CD4-positive, CD25-positive, alpha-beta regulatory T cell (primary cell): ENCODE results near the gene COG1. TPM values are rescaled to one million over a fixed set of nuclear protein-coding genes. Genes with fewer than 3 reads are reported as not detected.
A peak's percentile ranks its signal among the peaks of the same experiment; 100 is the strongest.

ENCODE experiments used
- ATAC-seq, 2 donors: fragments of 150-1000 bp; cut with Tn5 transposase; one replicate each; pipeline ENCODE4 v1.10.0; 2021; ENCODE audit warnings: low read depth in 2 of 2, moderate number of reproducible peaks in 2 of 2, moderate library complexity in 1 of 2
- DNase-seq, 3 donors: peaks; one replicate each; pipeline versions ENCODE4 v3.0.0 to v3.0.0-alpha.2; 2012 to 2022; ENCODE audit warnings: mixed read lengths in 1 of 3
- H3K27ac ChIP-seq: one replicate; pipeline ENCODE4 v1.7.0; 2013; ENCODE audit warnings: mild to moderate bottlenecking, low read length; ENCODE audit not compliant: insufficient read depth, poor library complexity, severe bottlenecking
- H3K27me3 ChIP-seq: one replicate; pipeline ENCODE4 v1.7.0; 2013; ENCODE audit warnings: low read length; ENCODE audit not compliant: control insufficient read depth, insufficient read depth
- H3K36me3 ChIP-seq: one replicate; pipeline ENCODE4 v1.7.0; 2013; ENCODE audit warnings: mild to moderate bottlenecking, low read length, moderate library complexity; ENCODE audit not compliant: control insufficient read depth, insufficient read depth
- H3K4me1 ChIP-seq: 2 replicates; pipeline ENCODE4 v1.7.0; 2013; ENCODE audit warnings: mild to moderate bottlenecking, low read length; ENCODE audit not compliant: insufficient read depth, control insufficient read depth, poor library complexity, severe bottlenecking
- H3K4me3 ChIP-seq: one replicate; pipeline ENCODE4 v1.7.0; 2013; ENCODE audit warnings: low read depth, mild to moderate bottlenecking, low read length, moderate library complexity
- H3K9me3 ChIP-seq, 2 experiments: 1 replicate in 1 of 2; 2 replicates in 1 of 2; pipeline ENCODE4 v1.7.0; 2013; ENCODE audit warnings: low read length in 2 of 2, mild to moderate bottlenecking in 1 of 2, moderate library complexity in 1 of 2; ENCODE audit not compliant: control insufficient read depth in 2 of 2
- H3K27ac Mint-ChIP-seq, 3 donors: one replicate each; pipeline ENCODE4 v1.8.0; 2020 to 2022; ENCODE audit warnings: mild to moderate bottlenecking in 3 of 3, mixed read lengths in 3 of 3, moderate library complexity in 2 of 3
- H3K27me3 Mint-ChIP-seq: one replicate; pipeline ENCODE4 v1.8.0; 2022; ENCODE audit warnings: mild to moderate bottlenecking, mixed read lengths
- H3K36me3 Mint-ChIP-seq: one replicate; pipeline ENCODE4 v1.8.0; 2020; ENCODE audit warnings: mixed read lengths
- H3K4me1 Mint-ChIP-seq, 4 donors: one replicate each; pipeline ENCODE4 v1.8.0; 2020 to 2022; ENCODE audit warnings: mixed read lengths in 4 of 4, mild to moderate bottlenecking in 1 of 4
- H3K4me3 Mint-ChIP-seq, 4 donors: one replicate each; pipeline ENCODE4 v1.8.0; 2020 to 2022; ENCODE audit warnings: mild to moderate bottlenecking in 4 of 4, mixed read lengths in 4 of 4, moderate library complexity in 3 of 4
- H3K9me3 Mint-ChIP-seq, 7 donors: one replicate each; pipeline ENCODE4 v1.8.0; 2020 to 2022; ENCODE audit warnings: mixed read lengths in 7 of 7, mild to moderate bottlenecking in 3 of 7, moderate library complexity in 2 of 7
- polyA plus RNA-seq, 4 donors: library from polyadenylated mRNA; unstranded; fragments of 300-500 nt; fragmentation: Illumina TruSeq; gene quantifications; one replicate each; pipeline ENCODE4 v1.2.3, GENCODE V29; 2021
- total RNA-seq: library from RNA; stranded (reverse); gene quantifications from one replicate; pipeline ENCODE4 v1.2.3, GENCODE V29; 2022

The COG1 gene
- total and polyA plus RNA-seq, 5 donors from 2014 or later = 18.9 to 61.0 (median 21.2) TPM

- peak overlapping the region; percentile 70 to 98 (median 78) for H3K4me3 Mint-ChIP-seq
- H3K27me3 ChIP-seq = no peaks in the 10 kb centered on the region
- peak overlapping the region; percentile 60 for H3K27ac ChIP-seq
- H3K9me3 ChIP-seq = no peaks in the 10 kb centered on the region
- peak overlapping the region; percentile 61 to 89 (median 70) for H3K27ac Mint-ChIP-seq
- peak overlapping the region; percentile 76 for H3K4me3 ChIP-seq
- peaks cover 74% of the 10 kb centered on the region for H3K4me1 ChIP-seq
- H3K27me3 Mint-ChIP-seq = no peaks in the 10 kb centered on the region
- H3K4me1 Mint-ChIP-seq = peaks cover 42 to 81% (median 65%) of the 10 kb centered on the region in 4 donors
- ATAC-seq = peak in 1 of 2 donors; percentile 20
- peaks cover 8% of the 10 kb centered on the region for H3K36me3 Mint-ChIP-seq
- DNase-seq = peak; percentile 14 to 72 (median 28)
- no peaks in the 10 kb centered on the region for H3K9me3 Mint-ChIP-seq
- peaks cover 4% of the 10 kb centered on the region for H3K36me3 ChIP-seq
These were observed 35.9 kb downstream of the COG1 start for GRCh38 chr17:73228748-73229236.

GRCh38 chr17:73230088-73230487, 37.2 kb downstream of the COG1 start:
- H3K27ac ChIP-seq = peak overlapping the region; percentile 31
- H3K9me3 ChIP-seq = no peaks in the 10 kb centered on the region
- Mint-ChIP-seq H3K9me3 (no peaks in the 10 kb centered on the region), H3K36me3 (peaks cover 8% of the 10 kb centered on the region), H3K4me3 (peak overlapping the region; percentile 95 to 98 (median 98)), H3K4me1 (peaks cover 42 to 76% (median 58%) of the 10 kb centered on the region in 4 donors), H3K27ac (peak overlapping the region; percentile 73 to 93 (median 79)), H3K27me3 (no peaks in the 10 kb centered on the region)
- H3K4me1 ChIP-seq = peaks cover 69% of the 10 kb centered on the region
- ATAC-seq = no peak
- no peak overlapping the region for H3K4me3 ChIP-seq
- peaks cover 9% of the 10 kb centered on the region for H3K36me3 ChIP-seq
- H3K27me3 ChIP-seq = no peaks in the 10 kb centered on the region
- DNase-seq = no peak

- Mint-ChIP-seq H3K9me3 (no peaks in the 10 kb centered on the region), H3K27ac (peak overlapping the region; percentile 92 to 97 (median 93)), H3K4me3 (peak overlapping the region; percentile 95 to 98 (median 98)), H3K4me1 (peaks cover 38 to 74% (median 56%) of the 10 kb centered on the region in 4 donors), H3K27me3 (no peaks in the 10 kb centered on the region), H3K36me3 (peaks cover 15% of the 10 kb centered on the region)
- Histone ChIP-seq H3K27me3 (no peaks in the 10 kb centered on the region), H3K4me1 (peaks cover 62% of the 10 kb centered on the region), H3K4me3 (peak overlapping the region; percentile 92), H3K27ac (peak overlapping the region; percentile 79), H3K36me3 (peaks cover 12% of the 10 kb centered on the region), H3K9me3 (no peaks in the 10 kb centered on the region)
- ATAC-seq (no peak), DNase-seq (no peak)
These were observed 38.5 kb downstream of the COG1 start for GRCh38 chr17:73231395-73231794.

GRCh38 chr17:73231841-73232586, 39.2 kb downstream of the COG1 start:
- peaks cover 12% of the 10 kb centered on the region for H3K36me3 Mint-ChIP-seq
- H3K27ac Mint-ChIP-seq = peak overlapping the region; percentile 93 to 98 (median 97)
- no peaks in the 10 kb centered on the region for H3K9me3 ChIP-seq
- peak overlapping the region; percentile 95 to 98 (median 98) for H3K4me3 Mint-ChIP-seq
- no peaks in the 10 kb centered on the region for H3K27me3 Mint-ChIP-seq
- peaks cover 16% of the 10 kb centered on the region for H3K36me3 ChIP-seq
- H3K27ac ChIP-seq = peak overlapping the region; percentile 79
- DNase-seq = peak; percentile 95 to 96 (median 95)
- H3K9me3 Mint-ChIP-seq = no peaks in the 10 kb centered on the region
- H3K27me3 ChIP-seq = no peaks in the 10 kb centered on the region
- peak; percentile 90 to 91 for ATAC-seq
- peak overlapping the region; percentile 92 for H3K4me3 ChIP-seq
- peaks cover 57% of the 10 kb centered on the region for H3K4me1 ChIP-seq
- H3K4me1 Mint-ChIP-seq = peaks cover 32 to 74% (median 53%) of the 10 kb centered on the region in 4 donors

GRCh38 chr17:73232587-73233373, 39.9 kb downstream of the COG1 start:
- H3K36me3 Mint-ChIP-seq = peaks cover 12% of the 10 kb centered on the region
- ATAC-seq (peak in 1 of 2 donors; percentile 24), DNase-seq (peak in 1 of 3 donors; percentile 63)
- Histone ChIP-seq H3K27ac (peak overlapping the region; percentile 79), H3K4me1 (peaks cover 57% of the 10 kb centered on the region), H3K9me3 (no peaks in the 10 kb centered on the region), H3K36me3 (peaks cover 16% of the 10 kb centered on the region), H3K27me3 (no peaks in the 10 kb centered on the region), H3K4me3 (peak overlapping the region; percentile 92)
- H3K9me3 Mint-ChIP-seq = no peaks in the 10 kb centered on the region
- H3K27me3 Mint-ChIP-seq = no peaks in the 10 kb centered on the region
- peak overlapping the region; percentile 93 to 98 (median 97) for H3K27ac Mint-ChIP-seq
- H3K4me1 Mint-ChIP-seq = peaks cover 29 to 72% (median 53%) of the 10 kb centered on the region in 4 donors
- peak overlapping the region; percentile 95 to 98 (median 98) for H3K4me3 Mint-ChIP-seq

GRCh38 chr17:73234736-73235135, 41.9 kb downstream of the COG1 start:
- peak overlapping the region in 2 of 4 donors; percentile 10 to 98 for H3K4me3 Mint-ChIP-seq
- peaks cover 46% of the 10 kb centered on the region for H3K4me1 ChIP-seq

GRCh38 chr17:73237714-73238113, 44.9 kb downstream of the COG1 start:
- H3K27me3 ChIP-seq = no peaks in the 10 kb centered on the region
- H3K9me3 ChIP-seq = no peaks in the 10 kb centered on the region
- DNase-seq (peak in 1 of 3 donors; percentile 38), ATAC-seq (peak in 1 of 2 donors; percentile 30)
- H3K4me1 ChIP-seq = peaks cover 27% of the 10 kb centered on the region
- Mint-ChIP-seq H3K9me3 (no peaks in the 10 kb centered on the region), H3K4me1 (peaks cover 30 to 69% (median 45%) of the 10 kb centered on the region in 4 donors), H3K27ac (peak overlapping the region; percentile 0 to 72 (median 68)), H3K36me3 (peaks cover 25% of the 10 kb centered on the region), H3K4me3 (peak overlapping the region; percentile 33 to 78 (median 64)), H3K27me3 (no peaks in the 10 kb centered on the region)
- H3K27ac ChIP-seq = peak overlapping the region; percentile 53
- H3K4me3 ChIP-seq = peak overlapping the region; percentile 68
- H3K36me3 ChIP-seq = peaks cover 23% of the 10 kb centered on the region

More at GRCh38 chr17:73234736-73235135, 41.9 kb downstream of the COG1 start:
- ATAC-seq (no peak), DNase-seq (no peak)
- H3K27ac ChIP-seq = no peak overlapping the region
- H3K27me3 ChIP-seq = no peaks in the 10 kb centered on the region
- H3K36me3 ChIP-seq = peaks cover 16% of the 10 kb centered on the region
- no peaks in the 10 kb centered on the region for H3K9me3 ChIP-seq
- H3K27me3 Mint-ChIP-seq = no peaks in the 10 kb centered on the region
- peaks cover 12% of the 10 kb centered on the region for H3K36me3 Mint-ChIP-seq
- peaks cover 24 to 73% (median 50%) of the 10 kb centered on the region in 4 donors for H3K4me1 Mint-ChIP-seq
- no peak overlapping the region for H3K4me3 ChIP-seq
- no peaks in the 10 kb centered on the region for H3K9me3 Mint-ChIP-seq
- H3K27ac Mint-ChIP-seq = no peak overlapping the region
